Dermis microvascular lymphatic vessel endothelial cell (primary cell): Measurements from ENCODE around the gene ZNF446. TPM values are rescaled to one million over a fixed set of nuclear protein-coding genes. Genes with fewer than 3 reads are reported as not detected.
A peak's percentile ranks its signal among the peaks of the same experiment; 100 is the strongest.
"Not testable (repeated sequence)": the region's sequence is repeated elsewhere in the genome, so short reads cannot be mapped to it uniquely, and the experiment has no call there.

Experiments
- DNase-seq, 2 donors: peaks; one replicate each; pipeline versions ENCODE4 v3.0.0 to v3.0.0-alpha.2; 2010; ENCODE audit warnings: low read depth in 2 of 2
- total RNA-seq: library from RNA; depleted of rRNA; stranded (reverse); fragments of >200 nt; gene quantifications from 2 replicates; pipeline ENCODE4 v1.2.1, GENCODE V29; 2014

Gene ZNF446
- 3.2 and 5.7 TPM in 2 replicates for total RNA-seq

GRCh38 chr19:58475714-58476497 is at the start of gene ZNF446:
TSS of gene ZNF446 (plus strand) at chr19:58476352. CDS start at chr19:58477219, 867 bp downstream.
- DNase-seq, result peak; percentile 90 to 95

GRCh38 chr19:58428617-58429016 is 47.5 kb upstream of the ZNF446 start:
- DNase-seq, result no peak

- DNase-seq, result no peak
These were observed 46.4 kb upstream of the ZNF446 start for GRCh38 chr19:58429745-58430144.

GRCh38 chr19:58434217-58434616 is 41.9 kb upstream of the ZNF446 start:
- no peak for DNase-seq

GRCh38 chr19:58439576-58440554 is 36.3 kb upstream of the ZNF446 start, which contains the start of gene ZNF132:
TSS of gene ZNF132 (minus strand) at chr19:58440153. CDS start at chr19:58439821, 332 bp downstream.
- DNase-seq, result peak; percentile 100

- no peak for DNase-seq
These were observed 35.6 kb upstream of the ZNF446 start for GRCh38 chr19:58440556-58440955.

- DNase-seq, result not testable (repeated sequence)
These were observed 33.2 kb upstream of the ZNF446 start for GRCh38 chr19:58442986-58443385.

GRCh38 chr19:58448860-58449259 is 27.3 kb upstream of the ZNF446 start:
- DNase-seq, result not testable (repeated sequence)

GRCh38 chr19:58449980-58450379 is 26.2 kb upstream of the ZNF446 start:
- DNase-seq, result not testable (repeated sequence)

GRCh38 chr19:58450856-58451357 is 25.2 kb upstream of the ZNF446 start:
- DNase-seq, result peak in 1 of 2 donors; percentile 21

- DNase-seq, result peak; percentile 92 to 97
These were observed 24.6 kb upstream of the ZNF446 start, which contains the start of gene ZNF324B for GRCh38 chr19:58451358-58452101. TSS of gene ZNF324B (plus strand) at chr19:58451622. CDS start at chr19:58453702, 2,080 bp downstream.

- no peak for DNase-seq
These were observed 22.4 kb upstream of the ZNF446 start for GRCh38 chr19:58453743-58454142.

GRCh38 chr19:58455306-58455705 is 20.8 kb upstream of the ZNF446 start:
- DNase-seq, result no peak

- DNase-seq, result no peak
These were observed 20.0 kb upstream of the ZNF446 start for GRCh38 chr19:58456111-58456510.

GRCh38 chr19:58460039-58460438 is 16.1 kb upstream of the ZNF446 start:
- no peak for DNase-seq

- no peak for DNase-seq
These were observed 9.9 kb upstream of the ZNF446 start for GRCh38 chr19:58466089-58466759.

GRCh38 chr19:58466760-58467589 is 9.2 kb upstream of the ZNF446 start, which contains the start of gene ZNF324:
TSS of gene ZNF324 (plus strand) at chr19:58467080. CDS start at chr19:58469186, 2,106 bp downstream.
- peak; percentile 95 to 98 for DNase-seq

GRCh38 chr19:58468216-58468839 is 7.8 kb upstream of the ZNF446 start:
- peak in 1 of 2 donors; percentile 10 for DNase-seq
